Neural cell (in vitro differentiated cells): ENCODE measurements around the gene ASPRV1. TPM values are rescaled to one million over a fixed set of nuclear protein-coding genes. Genes with fewer than 3 reads are reported as not detected.

ENCODE experiments used
- H2AFZ ChIP-seq: fragments of 200-600, 300-800 bp; sonication (generic), shearing (Covaris generic); 2 replicates; pipeline ENCODE4 v1.6.0; 2014; ENCODE audit warnings: low read depth, mild to moderate bottlenecking, antibody characterized with exemption, low read length, moderate library complexity
- H3F3A ChIP-seq: fragments of 200-600 bp; shearing (Covaris generic); 2 replicates; pipeline ENCODE4 v1.6.1; 2016; ENCODE audit warnings: mild to moderate bottlenecking, moderate library complexity, mixed read lengths, antibody characterized with exemption, low read length; ENCODE audit not compliant: insufficient read depth, poor library complexity, severe bottlenecking
- H3K27ac ChIP-seq: fragments of 200-600, 300-800 bp; sonication (generic), shearing (Covaris generic); 2 replicates; pipeline ENCODE4 v1.5.1; 2014; ENCODE audit warnings: mild to moderate bottlenecking, low read length, moderate library complexity
- H3K27me3 ChIP-seq: fragments of 300-800, 200-600 bp; sonication (generic), shearing (Covaris generic); 2 replicates; pipeline ENCODE4 v1.6.0; 2014; ENCODE audit warnings: mild to moderate bottlenecking, low read depth, low read length, moderate library complexity; ENCODE audit not compliant: insufficient read depth
- H3K36me3 ChIP-seq: fragments of 300-800, 200-600 bp; sonication (generic), shearing (Covaris generic); 2 replicates; pipeline ENCODE4 v1.5.1; 2014; ENCODE audit warnings: mild to moderate bottlenecking, antibody characterized with exemption, low read length, moderate library complexity; ENCODE audit not compliant: insufficient read depth
- H3K4me2 ChIP-seq: fragments of 300-800, 200-600 bp; sonication (generic), shearing (Covaris generic); 2 replicates; pipeline ENCODE4 v1.6.0; 2014; ENCODE audit warnings: mild to moderate bottlenecking, low read length
- H3K4me3 ChIP-seq: fragments of 300-800, 200-600 bp; sonication (generic), shearing (Covaris generic); 2 replicates; pipeline ENCODE4 v1.5.1; 2014; ENCODE audit warnings: mild to moderate bottlenecking, low read length, moderate library complexity
- H3K79me2 ChIP-seq: fragments of 200-600 bp; shearing (Covaris generic); replicated peaks from 2 replicates; pipeline ENCODE4 v1.6.0; 2014; ENCODE audit warnings: mild to moderate bottlenecking, low read length, moderate library complexity; ENCODE audit not compliant: insufficient read depth
- H3K9ac ChIP-seq: fragments of 300-800, 200-600 bp; sonication (generic), shearing (Covaris generic); 2 replicates; pipeline ENCODE4 v1.6.1; 2016; ENCODE audit warnings: mild to moderate bottlenecking, low read length, mixed read lengths
- H3K9me2 ChIP-seq: fragments of 200-600 bp; shearing (Covaris generic); 2 replicates; pipeline ENCODE4 v1.6.1; 2016; ENCODE audit warnings: mild to moderate bottlenecking, low read length, mixed read lengths; ENCODE audit not compliant: insufficient read depth
- H3K9me3 ChIP-seq: fragments of 200-600, 300-800 bp; sonication (generic), shearing (Covaris generic); 2 replicates; pipeline ENCODE4 v1.6.1; 2016; ENCODE audit warnings: mild to moderate bottlenecking, mixed run types, low read length, moderate library complexity, mixed read lengths
- H4K20me1 ChIP-seq: fragments of 200-600 bp; shearing (Covaris generic); 2 replicates; pipeline ENCODE4 v1.6.1; 2016; ENCODE audit warnings: mild to moderate bottlenecking, mixed run types; ENCODE audit not compliant: insufficient read depth
- EP300 ChIP-seq: fragments of 450-650 bp; conservative IDR thresholded peaks from 2 replicates; pipeline ENCODE4 v1.6.1; 2014; ENCODE audit warnings: antibody characterized with exemption, mild to moderate bottlenecking, moderate library complexity; ENCODE audit not compliant: poor library complexity, severe bottlenecking
- EZH2 ChIP-seq: fragments of 200-600, 300-800 bp; shearing (Covaris generic), sonication (generic); IDR thresholded peaks from 2 replicates; pipeline ENCODE4 v1.6.1; 2014; ENCODE audit warnings: antibody characterized with exemption, low read length, borderline replicate concordance, mild to moderate bottlenecking; ENCODE audit not compliant: insufficient read depth, poor library complexity, severe bottlenecking
- MXI1 ChIP-seq: fragments of 450-650 bp; conservative IDR thresholded peaks from 2 replicates; pipeline ENCODE4 v1.6.1; 2014; ENCODE audit warnings: antibody characterized with exemption, mild to moderate bottlenecking; ENCODE audit not compliant: poor library complexity, severe bottlenecking
- POLR2AphosphoS5 ChIP-seq: IDR thresholded peaks from 2 replicates; pipeline ENCODE4 v1.6.1; 2012
- RAD21 ChIP-seq: fragments of 450-650 bp; conservative IDR thresholded peaks from 2 replicates; pipeline ENCODE4 v1.6.1; 2014; ENCODE audit warnings: antibody characterized with exemption, mild to moderate bottlenecking, moderate library complexity
- SMC3 ChIP-seq: fragments of 450-650 bp; conservative IDR thresholded peaks from 2 replicates; pipeline ENCODE4 v1.6.1; 2014; ENCODE audit warnings: antibody characterized with exemption, mild to moderate bottlenecking, moderate library complexity; ENCODE audit not compliant: poor library complexity
- TAF1 ChIP-seq: IDR thresholded peaks from 2 replicates; pipeline ENCODE4 v1.6.1; 2012; ENCODE audit warnings: low read depth
- polyA plus RNA-seq: library from polyadenylated mRNA; depleted of rRNA; stranded (reverse); fragments of >200 nt; gene quantifications from 2 replicates; pipeline ENCODE4 v1.2.3, GENCODE V29; 2014
- TF ChIP-seq, protein P1 (sequence below): IDR thresholded peaks from 2 replicates; pipeline ENCODE4 v1.6.1; 2012; ENCODE audit warnings: borderline replicate concordance
- TF ChIP-seq, protein P2 (sequence below): fragments of 450-650 bp; IDR thresholded peaks from 2 replicates; pipeline ENCODE4 v1.5.1; 2014; ENCODE audit warnings: antibody characterized with exemption, mild to moderate bottlenecking, moderate library complexity; ENCODE audit not compliant: poor library complexity, severe bottlenecking

ASPRV1 gene
- polyA plus RNA-seq, 1 donor from 2014 or later, result 6.3 TPM

DNA sequence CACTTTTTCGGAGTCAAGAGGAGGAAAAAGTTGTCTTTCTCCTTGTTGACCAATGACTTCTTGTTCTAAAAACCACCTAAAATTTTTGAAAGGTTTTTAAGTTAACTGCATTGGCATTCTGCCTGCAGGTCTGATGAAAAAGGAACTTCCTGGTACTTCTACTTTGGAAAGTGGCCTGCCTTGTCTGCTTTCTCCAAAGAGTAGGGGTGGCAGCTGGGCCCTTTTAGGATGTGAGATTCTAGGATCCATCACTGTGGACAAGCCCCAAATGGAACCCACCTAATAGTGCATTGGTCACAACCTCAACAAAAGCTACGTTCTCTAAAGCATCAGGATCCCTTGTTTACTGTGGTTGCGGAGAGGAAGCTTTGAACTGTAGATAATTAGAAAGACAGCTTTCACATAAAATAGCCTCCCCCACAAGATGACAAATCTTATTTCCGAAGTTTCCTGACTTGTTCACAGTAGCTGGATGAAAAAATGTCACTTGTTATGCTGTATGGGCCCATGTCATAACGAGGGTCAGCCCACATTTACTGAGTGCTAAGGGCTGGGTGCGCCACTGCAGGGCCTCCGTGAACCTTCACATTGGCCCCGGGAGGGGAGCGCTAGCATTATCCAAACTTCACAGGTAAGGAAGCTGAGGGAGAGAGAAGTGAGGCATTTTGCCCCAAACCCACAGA is 17.4 kb downstream of the ASPRV1 start:
- no peak overlapping the region for H3K4me3 ChIP-seq

GRCh38 chr2:69943000-69943842 is 18.2 kb downstream of the ASPRV1 start:
- no peaks in the 10 kb centered on the region for H3K79me2 ChIP-seq
- TF ChIP-seq EP300, result no peak
- TF ChIP-seq TAF1, result no peak
- TF ChIP-seq, protein P1, sequence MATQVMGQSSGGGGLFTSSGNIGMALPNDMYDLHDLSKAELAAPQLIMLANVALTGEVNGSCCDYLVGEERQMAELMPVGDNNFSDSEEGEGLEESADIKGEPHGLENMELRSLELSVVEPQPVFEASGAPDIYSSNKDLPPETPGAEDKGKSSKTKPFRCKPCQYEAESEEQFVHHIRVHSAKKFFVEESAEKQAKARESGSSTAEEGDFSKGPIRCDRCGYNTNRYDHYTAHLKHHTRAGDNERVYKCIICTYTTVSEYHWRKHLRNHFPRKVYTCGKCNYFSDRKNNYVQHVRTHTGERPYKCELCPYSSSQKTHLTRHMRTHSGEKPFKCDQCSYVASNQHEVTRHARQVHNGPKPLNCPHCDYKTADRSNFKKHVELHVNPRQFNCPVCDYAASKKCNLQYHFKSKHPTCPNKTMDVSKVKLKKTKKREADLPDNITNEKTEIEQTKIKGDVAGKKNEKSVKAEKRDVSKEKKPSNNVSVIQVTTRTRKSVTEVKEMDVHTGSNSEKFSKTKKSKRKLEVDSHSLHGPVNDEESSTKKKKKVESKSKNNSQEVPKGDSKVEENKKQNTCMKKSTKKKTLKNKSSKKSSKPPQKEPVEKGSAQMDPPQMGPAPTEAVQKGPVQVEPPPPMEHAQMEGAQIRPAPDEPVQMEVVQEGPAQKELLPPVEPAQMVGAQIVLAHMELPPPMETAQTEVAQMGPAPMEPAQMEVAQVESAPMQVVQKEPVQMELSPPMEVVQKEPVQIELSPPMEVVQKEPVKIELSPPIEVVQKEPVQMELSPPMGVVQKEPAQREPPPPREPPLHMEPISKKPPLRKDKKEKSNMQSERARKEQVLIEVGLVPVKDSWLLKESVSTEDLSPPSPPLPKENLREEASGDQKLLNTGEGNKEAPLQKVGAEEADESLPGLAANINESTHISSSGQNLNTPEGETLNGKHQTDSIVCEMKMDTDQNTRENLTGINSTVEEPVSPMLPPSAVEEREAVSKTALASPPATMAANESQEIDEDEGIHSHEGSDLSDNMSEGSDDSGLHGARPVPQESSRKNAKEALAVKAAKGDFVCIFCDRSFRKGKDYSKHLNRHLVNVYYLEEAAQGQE, result no peak
- no peak for TF ChIP-seq POLR2AphosphoS5

More for the DNA sequence above, 17.4 kb downstream of the ASPRV1 start:
- H3K9ac ChIP-seq, result no peak overlapping the region
- H3K4me2 ChIP-seq, result no peak overlapping the region
- H3K9me3 ChIP-seq, result no peaks in the 10 kb centered on the region
- peaks cover 1% of the 10 kb centered on the region for H3K36me3 ChIP-seq
- no peak overlapping the region for H2AFZ ChIP-seq
- H4K20me1 ChIP-seq, result no peaks in the 10 kb centered on the region
- no peaks in the 10 kb centered on the region for H3K9me2 ChIP-seq
- no peaks in the 10 kb centered on the region for H3F3A ChIP-seq
- H3K27me3 ChIP-seq, result no peaks in the 10 kb centered on the region
- H3K27ac ChIP-seq, result no peak overlapping the region
- no peak for TF ChIP-seq MXI1
- H3K79me2 ChIP-seq, result no peaks in the 10 kb centered on the region

DNA sequence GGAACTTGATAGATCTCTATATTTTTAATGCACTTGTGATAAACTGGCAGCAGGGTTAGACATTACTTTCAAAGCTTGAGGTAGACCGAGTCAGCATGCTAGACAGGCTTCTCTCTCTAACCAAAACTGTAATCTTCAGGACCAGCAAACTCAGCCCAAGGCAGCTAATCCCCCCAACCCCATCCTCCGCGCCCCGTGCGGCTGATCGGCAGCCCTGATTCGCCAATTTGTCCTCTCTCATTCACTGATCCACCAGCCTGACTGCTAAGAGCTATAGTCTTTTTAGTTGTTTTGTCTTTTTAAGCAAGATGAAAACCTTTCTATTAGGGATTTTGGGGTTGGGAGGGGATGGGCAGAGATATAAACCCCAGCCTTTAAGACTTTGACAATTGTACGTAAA is 20.7 kb downstream of the ASPRV1 start:
- Histone ChIP-seq H3K27ac (no peak overlapping the region), H3K9me2 (no peaks in the 10 kb centered on the region), H3K9me3 (no peaks in the 10 kb centered on the region), H3K4me3 (no peak overlapping the region), H3K27me3 (no peaks in the 10 kb centered on the region), H3K79me2 (no peaks in the 10 kb centered on the region), H3K9ac (no peak overlapping the region), H3K36me3 (peaks cover 6% of the 10 kb centered on the region), H4K20me1 (no peaks in the 10 kb centered on the region), H2AFZ (no peak overlapping the region), H3F3A (no peaks in the 10 kb centered on the region), H3K4me2 (no peak overlapping the region)
- TF ChIP-seq EZH2, result no peak
- TF ChIP-seq, protein P1, result no peak
- no peak for TF ChIP-seq TAF1
- TF ChIP-seq, protein P2, sequence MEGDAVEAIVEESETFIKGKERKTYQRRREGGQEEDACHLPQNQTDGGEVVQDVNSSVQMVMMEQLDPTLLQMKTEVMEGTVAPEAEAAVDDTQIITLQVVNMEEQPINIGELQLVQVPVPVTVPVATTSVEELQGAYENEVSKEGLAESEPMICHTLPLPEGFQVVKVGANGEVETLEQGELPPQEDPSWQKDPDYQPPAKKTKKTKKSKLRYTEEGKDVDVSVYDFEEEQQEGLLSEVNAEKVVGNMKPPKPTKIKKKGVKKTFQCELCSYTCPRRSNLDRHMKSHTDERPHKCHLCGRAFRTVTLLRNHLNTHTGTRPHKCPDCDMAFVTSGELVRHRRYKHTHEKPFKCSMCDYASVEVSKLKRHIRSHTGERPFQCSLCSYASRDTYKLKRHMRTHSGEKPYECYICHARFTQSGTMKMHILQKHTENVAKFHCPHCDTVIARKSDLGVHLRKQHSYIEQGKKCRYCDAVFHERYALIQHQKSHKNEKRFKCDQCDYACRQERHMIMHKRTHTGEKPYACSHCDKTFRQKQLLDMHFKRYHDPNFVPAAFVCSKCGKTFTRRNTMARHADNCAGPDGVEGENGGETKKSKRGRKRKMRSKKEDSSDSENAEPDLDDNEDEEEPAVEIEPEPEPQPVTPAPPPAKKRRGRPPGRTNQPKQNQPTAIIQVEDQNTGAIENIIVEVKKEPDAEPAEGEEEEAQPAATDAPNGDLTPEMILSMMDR, result no peak
- no peak for TF ChIP-seq MXI1
- TF ChIP-seq POLR2AphosphoS5, result no peak
- TF ChIP-seq RAD21, result no peak
- TF ChIP-seq SMC3, result no peak
- TF ChIP-seq EP300, result no peak

More at GRCh38 chr2:69943000-69943842, 18.2 kb downstream of the ASPRV1 start:
- H3K9ac ChIP-seq, result no peak overlapping the region
- peaks cover 6% of the 10 kb centered on the region for H3K36me3 ChIP-seq
- no peak overlapping the region for H3K4me2 ChIP-seq
- H3K9me3 ChIP-seq, result no peaks in the 10 kb centered on the region
- H4K20me1 ChIP-seq, result no peaks in the 10 kb centered on the region
- no peak overlapping the region for H3K27ac ChIP-seq
- no peaks in the 10 kb centered on the region for H3F3A ChIP-seq
- no peak overlapping the region for H3K4me3 ChIP-seq
- H2AFZ ChIP-seq, result no peak overlapping the region
- H3K27me3 ChIP-seq, result no peaks in the 10 kb centered on the region
- no peaks in the 10 kb centered on the region for H3K9me2 ChIP-seq
